COLO668 (cell line): ENCODE data around the gene SUPT3H.

Experiments
- DNase-seq: peaks from one replicate; lab custom pipeline; 2025; ENCODE audit not compliant: unreplicated experiment; lab: John Stamatoyannopoulos, UW

The SUPT3H gene

DNA sequence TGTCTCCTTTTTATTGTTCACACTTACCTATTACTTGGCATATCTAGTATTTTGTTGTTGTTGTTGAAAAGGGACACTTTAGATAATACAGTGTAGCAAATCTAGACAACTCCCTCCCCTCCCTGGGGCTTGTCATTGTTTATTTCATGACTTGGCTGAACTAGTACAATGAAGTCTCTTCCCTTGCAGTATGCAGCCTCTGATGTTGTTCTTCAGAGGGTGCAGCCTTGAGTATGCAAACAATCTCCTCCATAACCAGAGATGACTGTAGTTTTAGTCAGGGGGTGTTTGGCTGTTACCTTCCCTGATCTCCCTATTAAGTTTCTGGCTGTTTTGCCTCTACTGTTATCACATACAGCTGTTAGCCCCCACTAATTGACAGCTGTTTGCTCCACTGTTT is 365.0 kb downstream of the SUPT3H start:
- no peak for DNase-seq

- DNase-seq: no peak
Measured at GRCh38 chr6:45009576-45009975, 368.2 kb downstream of the SUPT3H start.

DNA sequence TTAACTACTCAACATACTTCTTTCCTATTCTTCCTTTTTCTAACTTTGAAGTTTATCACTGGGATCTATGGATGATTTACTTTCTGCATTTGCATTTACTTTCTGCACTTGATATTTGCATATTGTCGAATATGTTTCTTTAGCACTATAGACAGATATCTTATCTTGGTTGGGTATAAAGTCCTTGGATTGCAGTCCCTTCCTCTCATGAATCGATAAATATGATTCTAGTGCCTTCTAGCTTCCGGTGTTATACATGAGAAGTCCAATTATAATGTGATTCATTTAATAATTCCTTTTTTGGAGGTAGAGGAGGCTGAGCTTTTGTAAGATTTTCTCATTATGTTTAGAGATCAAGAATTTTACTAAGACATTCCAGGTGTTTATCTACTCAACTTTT is 370.8 kb downstream of the SUPT3H start:
- DNase-seq: no peak

DNA sequence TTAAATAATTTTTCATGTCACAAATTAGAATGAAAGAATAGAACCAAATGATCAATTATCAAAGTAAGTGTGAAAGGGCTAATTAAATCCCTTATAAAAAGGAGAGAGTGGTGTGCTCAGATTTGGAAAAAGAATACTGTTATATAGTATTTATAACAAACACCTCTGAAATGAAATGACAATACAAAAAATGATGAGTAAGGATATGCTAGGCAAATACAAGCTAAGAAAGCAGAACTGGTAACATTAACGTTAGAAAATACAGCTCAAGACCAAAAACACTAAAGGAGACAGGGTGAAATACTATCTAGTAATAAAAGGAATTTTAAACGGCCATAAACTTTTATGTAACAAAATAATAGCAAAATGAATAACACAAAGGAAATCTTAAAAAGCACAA is 373.8 kb downstream of the SUPT3H start:
- no peak for DNase-seq

DNA sequence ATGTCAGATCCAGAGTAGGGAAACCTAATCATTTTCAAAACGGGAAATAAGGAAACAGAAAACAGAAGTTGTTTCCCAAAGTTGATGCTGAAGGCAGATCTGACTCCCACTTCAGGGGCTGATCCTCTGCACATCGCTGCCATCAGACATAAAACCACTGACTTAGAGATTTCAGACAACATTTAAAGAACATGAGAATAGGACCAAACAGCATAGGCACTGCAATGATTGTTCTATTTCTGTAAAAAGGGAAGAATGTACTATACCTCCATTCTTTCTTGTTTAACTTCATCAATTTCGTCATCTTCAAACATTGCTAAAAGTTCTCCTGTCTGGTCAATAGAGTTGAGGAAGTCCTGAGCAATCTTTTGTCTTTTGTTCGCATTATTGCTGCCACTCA is 374.3 kb downstream of the SUPT3H start:
- DNase-seq: no peak

GRCh38 chr6:45002390-45003105 is 375.2 kb downstream of the SUPT3H start:
- no peak for DNase-seq

DNA sequence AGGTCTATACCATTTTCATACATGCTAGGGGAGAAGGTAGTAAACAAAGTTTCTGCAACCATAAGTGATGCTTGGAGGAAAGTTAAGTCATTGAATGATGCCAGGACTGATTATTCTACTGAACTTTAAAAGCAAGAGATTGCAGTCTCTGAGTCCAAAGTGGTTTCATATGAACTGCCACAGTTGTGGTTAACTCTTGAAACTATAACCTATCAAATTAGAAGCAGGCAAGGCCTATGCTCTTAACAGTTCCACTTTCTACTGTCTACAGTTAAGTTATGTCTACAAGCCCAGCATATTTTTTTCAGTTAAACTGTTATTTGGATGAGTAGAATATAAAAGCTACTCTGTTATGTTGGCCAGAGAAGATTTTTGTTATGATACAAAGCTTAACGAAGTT is 376.1 kb downstream of the SUPT3H start:
- DNase-seq: no peak

- DNase-seq: no peak
Measured at GRCh38 chr6:45000833-45001232, 376.9 kb downstream of the SUPT3H start.

- DNase-seq: no peak
Measured at GRCh38 chr6:44999066-44999465, 378.7 kb downstream of the SUPT3H start.

DNA sequence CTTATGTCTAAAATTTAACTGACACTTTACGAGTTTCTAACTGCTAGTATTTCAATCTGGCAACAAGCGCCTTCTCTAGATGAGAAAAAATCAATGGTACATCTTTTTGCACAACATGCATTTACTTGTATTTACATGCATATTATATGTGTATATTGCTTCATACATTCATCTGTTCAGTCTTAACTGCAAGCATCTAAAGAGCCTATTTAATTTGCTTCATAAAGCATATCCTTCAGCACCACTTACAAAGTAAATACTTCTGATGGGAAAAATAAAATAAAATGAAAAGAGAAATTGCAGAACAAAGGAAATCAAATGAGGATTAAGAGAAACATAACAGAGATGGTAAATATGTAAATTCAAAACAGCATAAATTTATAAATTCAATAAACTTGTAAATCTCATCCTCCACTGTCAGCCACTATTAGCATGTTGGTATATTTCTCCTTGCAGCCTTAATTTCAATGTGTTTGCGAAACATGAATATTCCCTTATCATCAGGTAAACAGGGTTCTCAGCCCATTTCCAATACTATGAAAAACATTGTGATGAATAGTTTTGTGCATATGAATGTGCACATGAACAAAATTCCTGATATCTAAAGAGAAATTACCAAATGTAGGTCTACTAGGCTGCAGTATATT is 382.1 kb downstream of the SUPT3H start:
- DNase-seq: no peak

DNA sequence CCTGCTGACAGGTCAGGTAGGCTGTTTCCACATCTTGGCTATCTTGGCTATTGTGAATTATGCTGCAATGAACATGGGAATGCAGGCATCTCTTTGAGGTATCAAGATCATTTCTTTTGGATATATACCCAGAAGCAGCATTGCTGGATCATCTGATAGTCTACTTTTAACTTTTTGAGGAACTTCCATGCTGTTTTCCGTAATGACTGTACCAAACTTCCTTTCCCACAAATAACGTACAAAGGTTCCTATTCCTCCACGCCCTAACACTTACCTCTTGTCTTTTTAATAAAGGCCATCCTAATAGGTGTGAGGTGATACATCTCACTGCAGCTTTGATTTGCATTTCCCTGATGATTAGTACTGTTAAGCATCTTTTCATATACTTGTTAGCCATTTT is 388.3 kb downstream of the SUPT3H start:
- no peak for DNase-seq

DNA sequence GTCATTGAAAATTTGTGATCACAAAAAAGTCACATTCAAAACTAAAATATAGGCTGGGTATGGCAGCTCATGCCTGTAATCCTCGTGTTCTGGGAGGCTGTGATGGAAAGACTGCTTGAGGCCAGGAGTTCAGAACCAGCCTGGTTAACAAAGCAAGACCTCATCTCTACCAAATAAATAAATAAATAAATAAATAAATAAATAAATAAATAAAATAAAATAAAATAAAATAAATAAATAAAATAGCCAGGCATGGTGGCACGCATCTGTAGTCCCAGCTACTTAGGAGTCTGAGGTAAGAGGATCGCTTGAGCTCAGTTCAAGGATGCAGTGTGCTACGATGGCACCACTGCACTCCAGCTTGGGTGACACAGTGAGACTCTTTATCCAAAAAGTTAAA is 392.7 kb downstream of the SUPT3H start:
- DNase-seq: no peak

DNA sequence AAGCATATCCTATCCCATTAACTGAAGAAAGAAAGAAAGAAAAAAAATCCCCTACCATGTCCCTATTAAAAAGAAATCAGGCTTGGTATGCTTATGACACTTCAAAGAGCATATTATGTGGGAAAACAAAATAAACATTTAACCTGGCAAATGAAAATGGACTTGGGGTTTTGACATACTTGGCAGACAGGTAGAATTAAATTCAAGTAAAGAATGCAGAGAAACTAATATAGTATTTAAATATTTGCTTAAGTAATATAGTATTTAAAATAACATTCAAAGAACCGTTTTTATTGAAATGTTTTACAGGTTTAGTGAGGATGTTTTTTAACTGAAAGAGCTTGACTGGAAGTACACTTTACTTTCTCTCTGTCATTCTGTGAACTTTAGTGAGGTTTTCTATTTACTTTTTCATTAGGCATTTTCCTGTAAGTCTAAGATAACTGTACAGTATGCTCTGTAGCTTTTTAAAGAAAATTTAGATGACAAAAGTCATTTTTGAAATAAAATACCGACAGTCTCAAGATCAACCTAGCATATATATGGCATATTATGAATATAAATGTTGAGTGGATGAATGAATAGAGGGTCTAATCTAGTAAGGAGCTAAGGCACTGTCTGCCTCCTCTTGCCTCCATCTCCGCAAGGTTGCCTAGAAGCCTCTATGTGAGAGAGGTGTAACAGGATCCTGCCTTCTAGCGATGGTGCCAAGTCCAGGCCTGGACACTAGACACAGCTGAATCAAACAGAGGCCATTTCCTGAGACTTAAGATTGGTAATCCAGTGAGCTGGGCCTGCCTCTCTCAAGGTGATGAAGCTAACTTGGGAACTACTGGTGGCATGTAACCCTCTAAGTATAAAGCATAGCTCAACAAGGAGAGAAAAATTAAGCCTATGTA is 394.0 kb downstream of the SUPT3H start:
- DNase-seq: no peak

GRCh38 chr6:44980841-44981240 is 396.9 kb downstream of the SUPT3H start:
- no peak for DNase-seq

- no peak for DNase-seq
Measured at GRCh38 chr6:44976677-44977641, 400.8 kb downstream of the SUPT3H start.

- no peak for DNase-seq
Measured at GRCh38 chr6:44974511-44974910, 403.2 kb downstream of the SUPT3H start.

DNA sequence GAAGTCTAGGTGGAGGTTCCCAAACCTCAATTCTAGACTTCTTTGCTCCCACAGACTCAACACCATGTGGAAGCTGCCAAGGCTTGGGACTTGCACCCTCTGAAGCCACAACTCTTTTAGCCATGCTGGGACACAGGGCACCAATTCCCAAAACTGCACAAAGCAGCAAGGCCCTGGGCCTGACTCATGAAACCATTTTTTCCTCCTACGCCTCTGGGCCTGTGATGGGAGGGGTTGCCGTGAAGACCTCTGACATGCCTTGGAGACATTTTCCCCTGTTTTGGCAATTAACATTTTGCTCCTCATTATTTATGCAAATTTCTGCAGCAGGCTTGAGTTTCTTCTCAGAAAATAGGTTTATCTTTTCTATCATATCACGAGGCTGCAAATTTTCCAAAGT is 405.0 kb downstream of the SUPT3H start:
- no peak for DNase-seq

- DNase-seq: no peak
Measured at GRCh38 chr6:44969446-44970185, 408.1 kb downstream of the SUPT3H start.

GRCh38 chr6:44967481-44967880 is 410.3 kb downstream of the SUPT3H start:
- DNase-seq: no peak

GRCh38 chr6:44966449-44967092 is 411.2 kb downstream of the SUPT3H start:
- no peak for DNase-seq
